Peyer's patch (tissue), 4 donors: Measurements from ENCODE around the gene BEST1.

ENCODE experiments used
- POLR2A ChIP-seq, 2 donors: fragments of 450-650 bp; IDR thresholded peaks; one replicate each; pipeline ENCODE4 v1.5.1; 2017; ENCODE audit warnings: antibody characterized with exemption in 2 of 2, mild to moderate bottlenecking in 2 of 2, moderate library complexity in 2 of 2
- TF ChIP-seq, protein P1 (sequence below), 6 experiments: fragments of 450-650 bp in 4 of 6; fragments of 200-600 bp in 2 of 6; sonication (generic) in 1 of 6; IDR thresholded peaks; one replicate each; pipeline ENCODE4 v1.5.1; 2017 to 2019; ENCODE audit warnings: antibody characterized with exemption in 6 of 6, mild to moderate bottlenecking in 3 of 6, moderate library complexity in 1 of 6

DNA sequence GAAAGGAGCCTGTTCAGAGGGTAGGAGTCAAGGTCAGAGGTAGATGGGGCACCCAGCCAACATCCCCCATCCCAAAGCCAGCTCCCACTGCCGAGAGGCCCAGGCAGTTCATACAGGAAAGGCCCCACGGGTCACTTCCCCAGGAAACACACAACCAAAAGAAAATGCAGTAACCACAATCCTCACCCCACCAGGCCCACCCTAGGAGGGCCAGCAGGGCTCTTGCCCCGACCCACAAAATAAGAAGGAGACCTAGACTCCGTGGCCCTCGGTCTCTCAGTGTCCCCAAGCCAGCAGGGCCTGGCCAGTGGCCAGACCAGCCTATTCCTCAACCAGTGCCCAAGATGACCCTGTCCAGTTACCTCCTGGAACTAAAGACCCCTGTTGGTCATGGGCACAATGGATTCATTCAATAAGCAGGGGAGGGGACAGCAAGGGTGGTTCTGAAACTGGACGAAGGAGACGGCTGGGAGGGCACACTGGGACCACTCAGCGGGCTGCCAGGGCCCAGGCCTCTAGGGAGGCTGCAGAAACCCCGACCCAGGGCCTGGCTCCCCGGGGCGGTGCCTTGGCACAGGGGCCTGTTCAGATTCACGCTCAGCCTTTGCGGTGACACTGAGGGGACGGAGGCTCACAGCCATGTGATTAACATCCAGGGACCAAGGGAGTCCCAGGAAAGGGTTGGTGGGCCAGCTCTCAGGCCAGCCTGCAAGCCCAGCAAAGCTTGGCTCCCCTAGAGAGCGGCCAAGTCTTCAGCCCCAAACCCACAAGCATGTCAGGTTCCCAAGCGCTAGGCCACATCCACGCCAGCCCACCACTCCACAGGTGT is 38.2 kb upstream of the BEST1 start:
- TF ChIP-seq, protein P1, sequence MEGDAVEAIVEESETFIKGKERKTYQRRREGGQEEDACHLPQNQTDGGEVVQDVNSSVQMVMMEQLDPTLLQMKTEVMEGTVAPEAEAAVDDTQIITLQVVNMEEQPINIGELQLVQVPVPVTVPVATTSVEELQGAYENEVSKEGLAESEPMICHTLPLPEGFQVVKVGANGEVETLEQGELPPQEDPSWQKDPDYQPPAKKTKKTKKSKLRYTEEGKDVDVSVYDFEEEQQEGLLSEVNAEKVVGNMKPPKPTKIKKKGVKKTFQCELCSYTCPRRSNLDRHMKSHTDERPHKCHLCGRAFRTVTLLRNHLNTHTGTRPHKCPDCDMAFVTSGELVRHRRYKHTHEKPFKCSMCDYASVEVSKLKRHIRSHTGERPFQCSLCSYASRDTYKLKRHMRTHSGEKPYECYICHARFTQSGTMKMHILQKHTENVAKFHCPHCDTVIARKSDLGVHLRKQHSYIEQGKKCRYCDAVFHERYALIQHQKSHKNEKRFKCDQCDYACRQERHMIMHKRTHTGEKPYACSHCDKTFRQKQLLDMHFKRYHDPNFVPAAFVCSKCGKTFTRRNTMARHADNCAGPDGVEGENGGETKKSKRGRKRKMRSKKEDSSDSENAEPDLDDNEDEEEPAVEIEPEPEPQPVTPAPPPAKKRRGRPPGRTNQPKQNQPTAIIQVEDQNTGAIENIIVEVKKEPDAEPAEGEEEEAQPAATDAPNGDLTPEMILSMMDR (IDR thresholded peaks at IDR 0.05): no peak
- TF ChIP-seq POLR2A (IDR thresholded peaks at IDR 0.05): no peak
